Activated CD8-positive, alpha-beta memory T cell treated with anti-CD3 and anti-CD28 coated beads, Interleukin-2, amount 50 U/mL, for 24 hours (primary cell): Measurements from ENCODE around the gene CNNM3.

Source experiments
- DNase-seq: peaks from one replicate; pipeline ENCODE4 v3.0.0-alpha.2; 2020; ENCODE audit errors: extremely low read depth

CNNM3 gene

DNA sequence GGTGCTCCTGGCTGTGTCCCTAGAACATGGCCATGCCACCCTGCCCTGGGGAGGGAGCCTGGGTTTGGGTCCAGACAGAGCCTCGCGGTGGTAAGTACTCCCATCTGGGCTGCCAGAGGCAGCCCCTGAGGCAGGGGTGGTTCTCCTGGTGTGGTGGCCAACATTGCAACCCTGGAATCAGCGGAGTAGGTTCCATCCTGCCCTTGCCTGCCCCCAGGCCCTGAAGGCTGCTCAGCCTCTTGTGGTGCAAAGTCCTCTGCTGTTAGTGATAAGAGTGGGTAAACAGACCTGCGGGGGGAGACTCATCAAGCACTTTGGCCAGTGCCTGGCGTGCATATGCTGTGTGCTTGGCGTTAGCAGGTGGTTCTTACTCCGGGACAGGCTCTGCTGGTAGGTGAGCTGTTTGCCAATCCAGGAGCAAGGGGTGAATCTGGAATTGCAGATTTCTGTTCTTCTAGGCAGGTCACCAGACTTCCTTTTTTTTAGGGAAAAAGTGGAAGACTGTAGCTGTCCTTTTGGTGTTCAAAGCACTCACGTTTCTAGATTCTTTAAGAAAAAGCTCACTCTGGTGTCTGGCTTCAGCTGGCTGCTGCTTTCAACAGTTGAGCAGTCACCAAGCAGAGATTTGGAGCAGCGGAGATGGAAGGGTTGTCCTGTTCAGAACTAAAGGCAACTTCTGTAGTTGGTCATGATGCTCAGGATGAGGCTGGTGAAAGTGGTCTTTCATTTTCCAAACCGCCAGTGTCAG lies 3.2 kb downstream of the CNNM3 start:
- DNase-seq: no peak

DNA sequence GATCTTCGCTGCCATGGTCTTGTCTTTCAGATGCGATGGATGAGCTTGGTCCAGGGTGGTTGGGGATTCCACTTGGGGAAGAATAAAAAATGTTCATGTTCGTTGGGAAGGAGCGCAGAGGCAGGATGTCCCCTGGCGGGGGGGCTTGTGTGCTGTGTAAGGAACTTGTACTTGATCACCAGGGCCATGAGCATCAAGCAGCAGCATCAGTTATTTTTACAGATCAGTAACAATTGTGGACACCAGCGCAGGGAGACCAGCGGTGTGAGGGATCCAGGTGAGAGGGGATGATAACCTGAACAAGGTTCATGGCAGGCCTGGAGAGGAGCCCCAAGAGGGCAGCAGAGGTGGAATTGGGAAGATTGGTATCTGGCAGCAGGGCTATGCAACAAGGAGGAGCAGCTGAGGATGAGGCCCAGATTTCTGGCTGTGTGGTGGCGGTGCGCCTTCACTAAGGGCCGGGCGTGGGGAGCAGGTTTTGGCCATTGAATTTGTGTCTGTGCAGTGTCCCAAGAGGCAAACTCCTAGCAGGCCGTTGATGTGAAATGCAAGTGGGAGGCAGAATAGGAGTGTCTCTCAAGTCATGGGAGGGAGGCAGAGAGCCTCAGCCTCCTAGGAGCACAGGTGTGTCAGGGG lies 3.9 kb downstream of the CNNM3 start:
- DNase-seq: no peak

DNA sequence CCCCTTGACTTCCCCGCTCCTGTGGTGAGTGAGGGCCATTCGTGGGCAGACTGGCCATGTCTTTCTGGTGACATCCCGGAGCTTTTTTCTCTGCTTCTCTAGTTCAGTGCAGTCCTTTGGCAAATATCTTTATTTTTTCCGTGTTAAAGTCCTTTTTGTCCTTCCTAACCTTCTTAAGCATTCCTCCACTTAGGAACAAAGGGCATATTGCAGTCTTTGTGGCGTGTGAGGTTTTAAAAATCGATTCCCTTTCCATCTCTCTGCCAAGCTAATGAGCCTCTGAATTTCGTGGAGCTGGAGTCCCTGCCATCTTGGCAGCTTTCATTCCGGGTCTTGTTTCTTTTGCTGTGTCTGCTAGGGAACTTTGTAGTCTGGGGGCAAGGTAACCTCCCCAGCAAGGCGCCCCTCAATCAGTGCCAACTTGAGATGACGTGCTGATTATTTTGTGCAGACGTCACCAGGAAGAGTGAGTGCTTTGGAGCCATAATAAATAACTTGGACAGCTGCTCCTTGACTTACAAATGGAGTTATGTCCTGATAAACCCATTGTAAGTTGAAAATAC lies 5.1 kb downstream of the CNNM3 start:
- DNase-seq: no peak

- no peak for DNase-seq
Observed at GRCh38 chr2:96822786-96823185, 6.7 kb downstream of the CNNM3 start.

- DNase-seq: no peak
Observed at GRCh38 chr2:96823198-96823597, 7.1 kb downstream of the CNNM3 start.

DNA sequence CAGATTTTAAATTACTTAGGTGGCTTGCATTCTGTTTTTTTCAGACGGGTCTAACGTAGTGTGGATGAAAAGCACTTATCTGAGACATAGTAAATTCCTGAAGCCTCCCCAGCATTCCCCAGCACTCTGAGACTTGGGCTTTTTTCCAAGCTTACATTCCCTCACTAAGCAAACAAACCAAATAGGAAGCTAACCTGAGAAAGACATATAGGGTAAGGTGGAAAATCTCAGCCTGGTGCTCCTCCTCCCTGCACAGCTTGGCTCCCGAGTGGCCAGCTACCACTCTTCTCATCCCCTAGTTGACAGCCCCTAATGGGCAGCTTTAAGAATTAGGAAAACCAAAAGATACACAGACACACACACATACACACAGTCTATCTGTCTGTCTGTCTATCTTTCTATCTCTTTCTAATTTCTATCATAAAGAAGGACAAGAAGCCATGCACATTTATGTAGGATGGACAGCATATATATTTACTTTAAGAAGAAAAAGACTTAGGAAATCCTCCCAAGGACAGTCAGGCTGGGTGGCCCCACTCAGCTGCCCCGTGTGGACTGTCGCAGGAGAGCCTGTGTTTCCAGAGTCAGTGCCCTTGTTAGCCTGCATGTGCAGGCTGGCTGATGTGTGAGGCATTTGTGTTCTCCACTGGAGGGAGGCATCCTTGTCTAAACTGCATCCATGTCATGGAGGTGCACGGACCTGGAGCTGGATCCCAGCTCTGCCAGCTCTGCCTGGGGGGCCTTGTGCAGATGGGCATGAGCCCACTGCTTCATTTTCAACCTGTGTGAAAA lies 8.2 kb downstream of the CNNM3 start:
- DNase-seq: no peak

DNA sequence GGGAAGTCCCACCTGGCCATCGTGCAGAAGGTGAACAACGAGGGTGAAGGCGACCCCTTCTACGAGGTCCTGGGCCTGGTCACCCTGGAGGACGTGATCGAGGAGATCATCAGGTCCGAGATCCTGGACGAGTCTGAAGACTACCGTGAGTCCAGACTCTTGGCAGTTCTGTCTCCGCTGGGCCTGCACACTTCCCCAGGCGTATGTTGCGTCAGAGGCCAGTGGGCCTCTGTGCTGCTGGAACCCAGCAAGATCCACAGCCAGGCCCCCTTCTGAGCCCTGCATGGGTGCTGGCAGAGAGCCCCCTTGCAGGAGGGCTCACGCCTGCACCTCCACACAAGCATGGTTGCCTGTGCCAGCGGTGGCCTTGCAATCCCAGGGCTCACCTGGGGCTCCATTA lies 9.0 kb downstream of the CNNM3 start:
- DNase-seq: no peak

DNA sequence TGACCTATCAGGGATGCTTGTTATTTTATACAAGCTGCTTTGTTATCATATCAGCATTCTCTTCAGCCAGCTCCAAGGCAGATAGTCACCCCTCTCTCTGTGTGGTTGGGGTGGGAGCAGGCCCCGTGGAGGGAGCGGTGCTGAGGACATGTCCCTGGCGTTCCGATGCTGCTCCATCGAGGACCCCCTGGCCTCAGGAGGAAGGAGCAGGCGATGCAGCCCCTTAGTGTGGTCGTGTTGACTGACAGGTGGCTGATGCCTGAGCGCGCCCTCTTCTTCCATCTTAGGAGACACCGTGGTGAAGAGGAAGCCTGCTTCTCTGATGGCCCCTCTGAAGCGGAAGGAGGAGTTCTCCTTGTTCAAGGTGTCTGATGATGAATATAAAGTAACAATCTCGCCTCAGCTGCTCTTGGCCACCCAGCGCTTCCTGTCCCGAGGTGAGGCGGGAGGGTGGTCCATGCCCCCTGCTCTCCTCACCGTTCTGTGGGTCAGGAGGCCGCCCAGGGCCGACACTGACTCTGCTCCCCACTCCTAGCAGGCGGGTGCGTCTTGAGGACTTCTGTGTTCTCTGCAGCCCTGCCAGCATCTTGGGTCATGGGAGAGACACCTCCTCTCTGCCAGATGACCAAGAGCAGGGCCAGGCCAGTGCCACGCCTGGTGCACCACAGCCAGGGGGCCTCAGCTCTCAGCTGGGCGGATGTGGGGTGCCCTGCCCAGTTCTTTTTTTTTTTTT lies 10.6 kb downstream of the CNNM3 start:
- DNase-seq: no peak

GRCh38 chr2:96828436-96828835 lies 12.4 kb downstream of the CNNM3 start:
- DNase-seq: no peak

GRCh38 chr2:96828874-96829273 lies 12.8 kb downstream of the CNNM3 start:
- no peak for DNase-seq

- no peak for DNase-seq
Observed at GRCh38 chr2:96830044-96830562, 14.0 kb downstream of the CNNM3 start.

GRCh38 chr2:96831679-96832078 lies 15.6 kb downstream of the CNNM3 start:
- no peak for DNase-seq

DNA sequence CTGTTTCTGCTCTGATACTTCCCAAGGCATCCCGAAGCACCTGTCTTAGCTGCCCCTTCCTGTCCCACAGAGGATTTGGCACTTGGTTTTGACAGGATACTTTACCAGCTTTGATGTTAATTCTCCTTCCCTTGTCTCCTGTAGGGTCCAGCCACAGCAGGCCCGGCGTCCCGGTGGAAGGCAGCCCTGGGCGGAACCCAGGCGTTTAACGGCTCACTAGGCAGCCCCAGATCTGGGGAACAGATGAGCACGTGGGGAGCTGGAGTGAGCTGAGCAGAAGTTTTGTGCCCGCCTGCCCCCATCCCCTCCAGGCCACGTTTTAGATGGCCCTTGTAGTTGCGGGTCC lies 16.3 kb downstream of the CNNM3 start:
- DNase-seq: no peak

DNA sequence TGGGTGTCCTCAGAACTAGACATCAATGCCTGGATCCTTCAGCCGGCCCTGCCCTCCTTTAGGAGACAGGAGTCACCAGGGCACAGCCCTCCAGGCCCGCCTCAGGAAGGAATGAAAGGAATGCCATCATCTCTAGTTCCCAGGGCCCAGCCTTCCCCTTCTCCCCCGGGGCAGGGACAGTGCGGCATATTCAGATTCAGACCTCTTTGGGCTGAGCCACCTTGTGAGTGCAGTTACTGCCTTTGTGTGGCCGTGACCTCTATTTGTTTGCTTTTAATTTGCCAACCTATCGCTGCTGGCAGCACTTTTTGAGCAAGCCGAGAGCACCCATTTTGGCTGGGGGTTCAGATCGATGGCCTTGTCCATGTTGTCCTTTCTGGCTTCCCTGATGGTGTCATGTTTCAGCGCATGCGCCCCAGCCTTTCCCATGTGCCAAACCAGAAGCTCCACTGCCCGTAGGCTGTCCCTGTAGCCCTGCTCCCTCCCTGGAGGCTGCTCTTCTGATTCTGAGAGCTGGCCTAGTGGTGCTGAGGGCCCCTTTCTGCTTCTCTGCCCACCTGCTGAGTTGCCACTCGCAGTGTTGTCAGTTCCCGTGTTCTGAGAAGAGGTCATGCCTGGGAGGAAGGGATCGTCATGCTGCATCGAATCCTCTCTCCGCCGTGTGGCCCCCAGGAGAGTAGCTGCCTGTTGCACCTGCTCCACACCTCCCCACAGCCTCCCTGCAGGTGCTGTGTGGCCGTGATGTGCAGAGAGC lies 16.9 kb downstream of the CNNM3 start:
- no peak for DNase-seq

DNA sequence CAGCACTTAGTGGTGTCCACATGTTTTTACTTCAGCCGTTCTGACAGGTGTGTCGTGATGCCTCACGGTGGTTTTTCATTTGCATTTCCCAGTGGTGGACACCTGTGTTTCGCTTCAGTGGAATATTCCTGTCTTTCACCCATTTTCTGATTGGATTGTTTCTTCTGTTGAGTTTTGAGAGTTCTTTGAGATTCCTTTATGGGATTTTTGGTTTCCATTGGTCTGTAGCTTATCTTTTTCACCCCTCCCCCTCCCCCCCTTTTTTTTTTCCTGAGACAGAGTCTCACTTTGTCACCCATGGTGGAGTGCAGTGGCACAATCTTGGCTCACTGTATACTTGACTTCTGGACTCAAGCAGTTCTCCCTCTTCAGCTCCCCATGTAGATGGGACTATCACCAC lies 19.8 kb downstream of the CNNM3 start:
- no peak for DNase-seq

DNA sequence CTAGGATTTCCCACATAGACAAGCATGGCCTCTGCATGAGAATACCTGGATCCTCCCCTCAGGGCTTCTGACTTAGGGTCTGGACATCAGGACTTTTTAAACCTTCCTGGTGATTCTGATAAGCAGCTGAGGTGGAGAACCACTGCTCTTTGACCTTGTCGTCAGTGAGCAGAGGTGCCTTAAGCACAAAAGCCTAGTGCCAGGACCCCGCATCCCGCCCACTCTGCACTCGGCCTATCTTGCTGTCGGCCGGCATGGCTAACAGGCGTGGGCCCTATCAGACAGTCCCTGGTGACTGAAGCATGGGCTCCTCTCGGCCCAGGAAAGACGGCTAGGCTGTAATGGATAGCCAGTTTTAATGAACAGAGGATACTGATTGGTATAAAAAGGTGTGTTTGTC lies 21.5 kb downstream of the CNNM3 start:
- DNase-seq: no peak

DNA sequence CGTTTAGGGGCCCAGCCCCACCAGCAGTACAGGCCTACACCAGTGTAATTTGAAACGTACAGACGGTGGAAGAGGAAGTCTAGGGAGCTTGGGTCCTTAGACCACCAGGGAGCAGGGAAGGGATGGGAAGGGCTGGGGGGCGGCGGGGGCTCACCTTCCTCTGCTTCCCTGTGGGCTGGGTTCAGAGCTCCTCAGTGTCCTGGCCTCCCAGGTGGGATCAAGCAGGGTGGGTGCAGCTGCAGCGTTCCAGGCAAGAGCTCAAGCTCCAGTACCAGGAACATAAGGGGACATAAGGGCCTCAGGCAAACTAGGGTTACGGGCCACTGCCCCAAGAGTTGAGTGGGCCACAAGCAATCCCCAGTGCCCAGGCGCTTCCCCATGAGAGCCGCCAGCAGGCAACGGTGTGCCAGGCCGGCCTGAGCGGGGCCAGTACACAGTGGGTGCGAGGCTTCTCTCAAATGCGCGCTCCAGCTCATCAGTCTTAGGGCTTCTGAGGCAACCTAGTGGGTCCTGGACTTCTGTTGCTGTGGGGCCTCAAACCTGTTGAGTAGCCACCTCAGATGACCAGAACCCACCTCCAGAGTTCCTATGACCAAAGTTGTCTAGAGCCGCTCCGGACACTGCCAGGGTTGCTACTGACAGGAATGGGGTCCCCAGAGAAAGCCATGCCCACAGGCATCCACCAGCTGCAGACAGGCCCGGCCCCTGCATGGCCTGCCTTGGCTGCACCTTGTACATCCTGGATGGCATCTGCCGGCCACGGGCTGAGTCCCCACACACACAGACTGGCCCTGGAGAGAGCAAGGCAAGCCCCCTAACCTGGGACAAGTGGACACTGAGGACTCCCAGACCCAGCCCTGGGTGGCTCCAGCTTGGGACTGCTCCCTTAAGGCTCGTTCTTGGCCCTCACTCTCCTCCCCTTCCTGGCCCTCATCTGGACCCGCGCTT lies 22.6 kb downstream of the CNNM3 start:
- DNase-seq: no peak

- no peak for DNase-seq
Observed at GRCh38 chr2:96839293-96839874, 23.3 kb downstream of the CNNM3 start.
